ENCODE results near the gene DGKG. TPM values are rescaled to one million over a fixed set of nuclear protein-coding genes. Genes with fewer than 3 reads are reported as not detected.
A peak's percentile ranks its signal among the peaks of the same experiment; 100 is the strongest.

The DGKG gene
- polyA plus RNA-seq, 1 donor (not counting 4 experiments of a cell fraction or from before 2014, with no cell fraction given), result 0.22 TPM

DNA sequence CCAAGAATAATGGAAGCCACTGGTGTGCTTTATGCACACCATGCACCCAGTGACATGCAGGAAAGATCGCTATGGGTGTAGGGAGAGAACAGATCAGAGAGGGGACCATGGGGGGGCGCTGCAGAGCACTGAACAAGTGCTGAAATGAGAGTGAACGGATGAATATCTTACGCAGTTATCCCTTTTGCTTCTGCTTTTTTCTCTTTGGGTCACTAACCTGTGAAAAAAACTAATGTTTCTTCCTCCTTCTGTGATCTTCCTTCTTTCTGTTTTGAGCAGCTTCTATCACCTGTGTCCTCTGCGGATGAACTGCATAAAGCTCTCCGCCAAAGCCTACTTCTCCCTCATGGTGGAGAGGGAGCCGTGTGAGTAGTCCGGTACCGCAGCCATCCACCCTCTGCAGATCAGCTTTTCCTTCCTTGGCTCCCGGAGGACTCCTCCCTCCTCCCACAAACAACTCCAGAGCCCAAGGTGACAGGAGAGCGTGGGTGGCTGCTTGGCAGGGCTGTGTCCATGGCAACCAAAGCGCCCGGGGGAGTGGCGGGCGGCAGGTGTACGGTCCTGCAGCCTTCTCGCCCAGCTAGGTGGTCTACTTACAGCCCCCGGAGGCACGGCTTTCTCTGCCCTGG lies 106.2 kb downstream of the DGKG start:
- no peak overlapping the region for H3K4me3 ChIP-seq (ENCODE audit: control insufficient read depth in 2 of 3, extremely low read depth in 1 of 3, insufficient read depth in 2 of 3, low read depth in 1 of 3, low read length in 3 of 3)
- H3K4me2 ChIP-seq (ENCODE audit: control insufficient read depth, extremely low read depth, insufficient read depth, low read depth, low read length), result no peak overlapping the region

DNA sequence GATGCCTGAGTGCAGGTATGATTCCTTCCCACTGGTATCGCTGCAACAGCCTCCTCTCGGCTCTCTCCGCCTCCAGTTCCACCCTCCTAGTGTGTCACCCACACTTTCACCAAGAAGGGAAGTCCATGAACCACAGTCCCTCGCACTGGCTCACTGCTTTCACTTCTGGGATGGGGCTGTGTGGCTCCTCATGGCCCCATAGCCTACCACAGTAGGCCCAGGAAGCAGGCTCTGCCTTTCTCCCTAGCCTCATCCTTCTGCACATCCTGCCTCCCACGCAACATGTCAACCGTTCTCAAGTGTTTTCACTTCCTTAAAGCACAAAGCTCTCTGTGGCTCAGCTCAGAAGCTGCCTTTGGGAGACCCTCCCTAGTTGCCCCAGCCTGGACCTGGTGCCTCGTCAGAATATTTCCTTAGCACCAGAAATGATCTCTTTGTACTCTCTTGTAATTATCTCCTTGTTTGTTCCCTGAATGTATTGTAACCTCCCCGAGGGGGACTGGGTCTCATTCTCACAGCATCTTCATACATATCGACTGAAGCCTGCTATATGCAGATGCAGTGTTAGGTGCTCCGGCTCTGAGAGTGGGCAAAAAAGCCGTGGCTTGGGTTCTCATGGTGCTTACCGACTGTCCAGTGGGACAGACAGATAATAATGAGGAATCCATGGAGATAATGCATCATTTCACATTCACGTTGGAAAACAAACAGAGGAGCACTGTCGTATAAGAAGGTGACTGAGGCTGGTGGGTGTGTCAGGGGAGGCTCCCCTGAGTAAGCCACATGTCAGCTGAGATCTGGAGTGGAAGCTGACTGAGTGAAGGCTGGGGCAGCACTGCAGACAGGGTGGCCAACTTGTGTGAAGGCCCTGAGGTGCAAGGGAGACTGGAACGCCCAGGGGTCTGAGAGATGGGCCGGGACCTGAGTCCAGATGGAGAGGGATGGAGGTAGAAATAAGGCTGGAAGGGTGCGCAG lies 107.1 kb downstream of the DGKG start:
- no peak overlapping the region for H3K27ac ChIP-seq (ENCODE audit: control insufficient read depth, insufficient read depth, low read length)
- H3K4me2 ChIP-seq (ENCODE audit: control insufficient read depth, extremely low read depth, insufficient read depth, low read depth, low read length), result no peak overlapping the region
- peaks cover 9% of the 10 kb centered on the region for H3K27me3 ChIP-seq (ENCODE audit: control insufficient read depth, extremely low read depth, insufficient read depth, low read length)
- dilution Hi-C loops (cut with MboI; ENCODE audit: extremely low pct_ligation_motif_present, low sequenced_read_pairs), result no loop called here
- H3K9me3 ChIP-seq (ENCODE audit: control insufficient read depth, low read depth, low read length), result no peaks in the 10 kb centered on the region
- no peak overlapping the region for H3K4me3 ChIP-seq (ENCODE audit: control insufficient read depth in 2 of 3, extremely low read depth in 1 of 3, insufficient read depth in 2 of 3, low read depth in 1 of 3, low read length in 3 of 3)
- DNase-seq (ENCODE audit: low read depth, low spot score), result no peak
- no peak overlapping the region for H3K9ac ChIP-seq (ENCODE audit: control insufficient read depth, extremely low read depth, insufficient read depth, low read length)
- H4K20me1 ChIP-seq (ENCODE audit: control insufficient read depth, extremely low read depth, insufficient read depth, low read length), result no peaks in the 10 kb centered on the region
- H3K9me1 ChIP-seq (ENCODE audit: control insufficient read depth, extremely low read depth, insufficient read depth, low read length), result no peaks in the 10 kb centered on the region
- TF ChIP-seq, protein P1, sequence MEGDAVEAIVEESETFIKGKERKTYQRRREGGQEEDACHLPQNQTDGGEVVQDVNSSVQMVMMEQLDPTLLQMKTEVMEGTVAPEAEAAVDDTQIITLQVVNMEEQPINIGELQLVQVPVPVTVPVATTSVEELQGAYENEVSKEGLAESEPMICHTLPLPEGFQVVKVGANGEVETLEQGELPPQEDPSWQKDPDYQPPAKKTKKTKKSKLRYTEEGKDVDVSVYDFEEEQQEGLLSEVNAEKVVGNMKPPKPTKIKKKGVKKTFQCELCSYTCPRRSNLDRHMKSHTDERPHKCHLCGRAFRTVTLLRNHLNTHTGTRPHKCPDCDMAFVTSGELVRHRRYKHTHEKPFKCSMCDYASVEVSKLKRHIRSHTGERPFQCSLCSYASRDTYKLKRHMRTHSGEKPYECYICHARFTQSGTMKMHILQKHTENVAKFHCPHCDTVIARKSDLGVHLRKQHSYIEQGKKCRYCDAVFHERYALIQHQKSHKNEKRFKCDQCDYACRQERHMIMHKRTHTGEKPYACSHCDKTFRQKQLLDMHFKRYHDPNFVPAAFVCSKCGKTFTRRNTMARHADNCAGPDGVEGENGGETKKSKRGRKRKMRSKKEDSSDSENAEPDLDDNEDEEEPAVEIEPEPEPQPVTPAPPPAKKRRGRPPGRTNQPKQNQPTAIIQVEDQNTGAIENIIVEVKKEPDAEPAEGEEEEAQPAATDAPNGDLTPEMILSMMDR (optimal IDR thresholded peaks at IDR 0.05 in 1 of 3, IDR thresholded peaks at IDR 0.05 in 1 of 3, conservative IDR thresholded peaks at IDR 0.05 in 1 of 3; ENCODE audit: extremely low read depth in 1 of 3, insufficient read depth in 2 of 3, low read length in 3 of 3), result no peak
- TF ChIP-seq EZH2 (IDR thresholded peaks at IDR 0.05; ENCODE audit: low read length), result no peak
- H3K79me2 ChIP-seq (ENCODE audit: control insufficient read depth, insufficient read depth, low read length), result no peaks in the 10 kb centered on the region
- no peak overlapping the region for H2AFZ ChIP-seq (ENCODE audit: control insufficient read depth, low read length)
- FAIRE-seq, result no peak
- no peaks in the 10 kb centered on the region for H3K4me1 ChIP-seq (ENCODE audit: control insufficient read depth, extremely low read depth, insufficient read depth, low read length)
- no peaks in the 10 kb centered on the region for H3K36me3 ChIP-seq (ENCODE audit: control insufficient read depth in 2 of 2, extremely low read depth in 1 of 2, insufficient read depth in 2 of 2, low read length in 2 of 2)

More for the DNA sequence above, 106.2 kb downstream of the DGKG start:
- H3K9ac ChIP-seq (ENCODE audit: control insufficient read depth, extremely low read depth, insufficient read depth, low read length), result no peak overlapping the region
- TF ChIP-seq, protein P1 (optimal IDR thresholded peaks at IDR 0.05 in 1 of 3, IDR thresholded peaks at IDR 0.05 in 1 of 3, conservative IDR thresholded peaks at IDR 0.05 in 1 of 3; ENCODE audit: extremely low read depth in 1 of 3, insufficient read depth in 2 of 3, low read length in 3 of 3), result peak; percentile 42 to 55 (median 53)
- TF ChIP-seq EZH2 (IDR thresholded peaks at IDR 0.05; ENCODE audit: low read length), result no peak
- no peak overlapping the region for H3K27ac ChIP-seq (ENCODE audit: control insufficient read depth, insufficient read depth, low read length)
- no peak overlapping the region for H2AFZ ChIP-seq (ENCODE audit: control insufficient read depth, low read length)
- H4K20me1 ChIP-seq (ENCODE audit: control insufficient read depth, extremely low read depth, insufficient read depth, low read length), result no peaks in the 10 kb centered on the region
- no peak for DNase-seq (ENCODE audit: low read depth, low spot score)
- H3K27me3 ChIP-seq (ENCODE audit: control insufficient read depth, extremely low read depth, insufficient read depth, low read length), result peaks cover 9% of the 10 kb centered on the region
- FAIRE-seq, result no peak
- dilution Hi-C loops (cut with MboI; ENCODE audit: extremely low pct_ligation_motif_present, low sequenced_read_pairs), result no loop called here
- no peaks in the 10 kb centered on the region for H3K4me1 ChIP-seq (ENCODE audit: control insufficient read depth, extremely low read depth, insufficient read depth, low read length)
- no peaks in the 10 kb centered on the region for H3K9me3 ChIP-seq (ENCODE audit: control insufficient read depth, low read depth, low read length)
- no peaks in the 10 kb centered on the region for H3K36me3 ChIP-seq (ENCODE audit: control insufficient read depth in 2 of 2, extremely low read depth in 1 of 2, insufficient read depth in 2 of 2, low read length in 2 of 2)
- H3K79me2 ChIP-seq (ENCODE audit: control insufficient read depth, insufficient read depth, low read length), result no peaks in the 10 kb centered on the region
- H3K9me1 ChIP-seq (ENCODE audit: control insufficient read depth, extremely low read depth, insufficient read depth, low read length), result no peaks in the 10 kb centered on the region

All from keratinocyte (primary cell).